Measurements from ENCODE around the gene SYNGAP1.
A peak's percentile ranks its signal among the peaks of the same experiment; 100 is the strongest.

The SYNGAP1 gene

GRCh38 chr6:33421344-33421643 lies 1.4 kb downstream of the SYNGAP1 start:
- no peak for DNase-seq (ENCODE audit: low spot score)

- no peak for DNase-seq (ENCODE audit: low spot score)
These were observed 3.9 kb downstream of the SYNGAP1 start for GRCh38 chr6:33423777-33424176.

- DNase-seq (ENCODE audit: low spot score), result no peak
These were observed 5.2 kb downstream of the SYNGAP1 start for GRCh38 chr6:33424855-33425667.

DNA sequence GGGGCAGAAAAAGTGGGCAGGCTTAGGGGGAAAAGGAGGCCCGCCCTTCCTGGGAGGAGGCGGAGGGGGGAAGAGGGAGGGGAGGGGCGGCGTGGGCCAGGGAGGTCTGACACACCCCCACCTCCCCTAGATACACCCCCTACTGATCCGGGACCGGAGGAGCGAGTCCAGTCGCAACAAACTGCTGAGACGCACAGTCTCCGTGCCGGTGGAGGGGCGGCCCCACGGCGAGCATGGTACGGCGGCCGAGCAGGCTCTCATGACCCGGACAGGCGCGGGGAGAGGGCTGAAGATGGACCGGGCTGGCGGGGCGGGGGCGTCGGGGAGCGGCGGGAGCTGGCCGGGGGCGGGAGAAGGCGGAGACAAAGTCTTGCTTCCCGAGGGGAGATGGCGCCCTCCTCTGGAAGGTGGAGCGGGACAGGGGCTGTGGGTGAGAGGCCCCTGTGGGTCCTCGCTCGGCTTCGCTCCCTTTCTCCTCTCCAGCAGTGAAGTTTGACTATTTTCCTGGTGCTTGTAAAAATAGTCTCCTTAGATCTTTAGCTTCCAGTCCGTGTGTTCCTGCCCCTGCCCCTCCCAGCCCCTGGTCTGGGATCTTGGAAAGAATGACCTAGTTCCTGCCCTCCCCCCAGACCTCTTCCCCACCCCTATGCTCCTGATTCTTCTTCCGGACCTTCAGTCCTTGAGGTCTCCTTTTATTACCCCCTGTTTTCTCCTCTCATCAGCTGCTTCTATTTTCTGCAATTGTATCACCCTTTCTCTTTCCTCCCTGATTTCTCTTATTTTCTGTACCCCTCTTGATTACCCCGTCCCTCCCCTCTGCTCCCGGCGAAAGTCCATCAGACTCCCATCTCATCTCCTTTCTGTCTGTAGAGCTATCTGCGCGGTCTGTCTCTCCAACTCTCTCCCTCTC lies 6.1 kb downstream of the SYNGAP1 start:
- DNase-seq (ENCODE audit: low spot score), result peak; percentile 73

- peak; percentile 31 for DNase-seq (ENCODE audit: low spot score)
These were observed 7.0 kb downstream of the SYNGAP1 start for GRCh38 chr6:33426590-33427511.

DNA sequence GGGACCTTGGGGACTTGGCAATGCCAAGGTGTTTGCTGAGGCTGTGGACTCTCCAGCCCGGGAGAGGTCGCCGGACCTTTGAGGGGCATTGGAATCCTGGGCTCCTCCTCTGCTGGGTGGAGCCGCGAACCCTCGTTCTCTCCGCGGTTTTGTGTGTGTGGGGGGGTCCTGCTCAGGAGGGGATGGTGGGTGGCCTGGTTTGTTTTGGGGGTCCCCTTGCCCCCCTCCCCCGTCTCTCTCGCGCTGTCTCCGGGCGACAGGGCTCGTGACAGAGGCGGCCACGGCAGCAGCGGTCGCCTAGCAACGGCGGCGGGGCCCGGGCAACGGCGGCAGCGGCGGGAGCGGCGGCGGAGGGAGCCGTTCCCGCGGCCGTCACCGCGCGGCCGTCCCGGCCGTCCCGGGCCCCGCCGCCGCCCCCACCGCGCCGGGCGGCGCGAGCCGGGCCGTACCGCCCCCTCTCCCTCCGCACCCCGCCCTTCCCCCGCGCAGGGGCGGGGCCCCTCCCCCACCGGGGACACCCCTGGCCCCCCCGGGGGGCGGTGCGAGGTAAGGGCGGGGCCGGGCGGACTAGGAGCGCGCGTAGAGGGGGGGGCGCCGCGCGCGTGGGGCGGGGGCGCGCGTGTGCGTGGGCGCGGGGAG lies 7.8 kb downstream of the SYNGAP1 start:
- DNase-seq (ENCODE audit: low spot score), result peak; percentile 78

GRCh38 chr6:33428224-33428965 lies 8.5 kb downstream of the SYNGAP1 start:
- peak; percentile 34 for DNase-seq (ENCODE audit: low spot score)

- DNase-seq (ENCODE audit: low spot score), result no peak
These were observed 9.3 kb downstream of the SYNGAP1 start for GRCh38 chr6:33428966-33429749.

- DNase-seq (ENCODE audit: low spot score), result no peak
These were observed 9.8 kb downstream of the SYNGAP1 start for GRCh38 chr6:33429750-33430052.

DNA sequence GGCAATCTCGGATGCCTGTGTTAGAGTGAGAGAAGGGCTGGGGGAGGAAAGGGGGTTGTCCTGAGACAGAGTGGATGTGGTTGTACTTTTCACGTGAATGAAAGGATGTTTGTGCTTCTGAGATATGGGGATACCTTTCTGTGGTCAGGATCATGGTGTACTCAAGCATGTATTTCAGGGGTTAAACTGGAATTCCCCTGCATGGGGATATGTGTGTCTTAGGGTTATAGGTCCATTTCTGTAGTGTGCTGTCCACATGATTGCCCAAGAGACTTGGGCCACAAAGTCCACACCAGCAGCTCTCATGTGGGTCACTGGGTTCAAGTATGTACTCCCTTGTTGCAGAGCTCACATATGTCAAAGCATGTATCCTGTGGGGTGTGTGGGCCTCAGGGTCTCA lies 10.5 kb downstream of the SYNGAP1 start:
- DNase-seq (ENCODE audit: low spot score), result no peak

GRCh38 chr6:33430991-33431879 lies 11.4 kb downstream of the SYNGAP1 start:
- no peak for DNase-seq (ENCODE audit: low spot score)

DNA sequence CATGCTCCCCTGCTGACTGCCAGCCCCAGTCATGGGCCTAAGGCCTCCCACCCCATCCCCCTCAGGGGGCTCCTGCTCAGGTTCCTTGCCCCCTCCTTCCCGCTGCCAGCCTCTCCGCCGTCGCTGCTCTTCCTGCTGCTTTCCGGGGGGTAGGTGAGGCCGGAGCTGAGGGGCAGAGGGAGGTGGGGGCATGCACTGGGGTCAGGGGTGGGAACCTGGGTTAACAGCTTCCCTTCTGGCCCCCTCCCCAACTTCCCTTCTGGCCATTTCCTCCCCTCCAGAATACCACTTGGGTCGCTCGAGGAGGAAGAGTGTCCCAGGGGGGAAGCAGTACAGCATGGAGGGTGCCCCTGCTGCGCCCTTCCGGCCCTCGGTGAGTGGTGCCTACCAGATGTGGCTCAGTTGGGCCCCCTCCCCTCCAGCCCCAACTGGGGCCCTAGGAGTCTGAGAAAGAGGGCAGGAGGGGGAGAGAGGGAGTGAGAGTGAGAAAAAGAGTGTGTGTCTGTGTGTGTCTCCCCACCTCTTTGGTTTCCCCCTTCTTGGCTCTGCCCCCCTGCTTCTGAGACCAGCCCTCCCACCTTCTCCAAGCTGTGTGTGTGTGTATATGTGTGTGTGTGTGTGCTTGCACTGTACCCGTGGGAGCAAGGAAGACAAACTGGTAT lies 12.1 kb downstream of the SYNGAP1 start:
- DNase-seq (ENCODE audit: low spot score), result no peak

DNA sequence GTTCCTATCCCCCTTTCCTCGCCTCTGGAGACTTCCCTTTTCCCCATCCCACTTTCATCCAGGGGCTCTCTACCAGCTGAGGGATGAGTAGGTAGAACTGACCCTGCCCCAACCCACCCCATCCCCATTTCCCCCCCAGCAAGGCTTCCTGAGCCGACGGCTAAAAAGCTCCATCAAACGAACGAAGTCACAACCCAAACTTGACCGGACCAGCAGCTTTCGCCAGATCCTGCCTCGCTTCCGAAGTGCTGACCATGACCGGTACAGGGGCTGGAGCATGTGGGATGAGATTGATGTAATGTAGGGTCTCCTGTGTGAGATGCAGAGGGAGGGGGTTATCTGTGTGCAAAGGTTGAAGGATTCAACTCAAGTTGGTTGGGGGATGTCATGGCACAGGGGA lies 12.7 kb downstream of the SYNGAP1 start:
- DNase-seq (ENCODE audit: low spot score), result no peak

- no peak for DNase-seq (ENCODE audit: low spot score)
These were observed 13.2 kb downstream of the SYNGAP1 start for GRCh38 chr6:33433001-33433543.

DNA sequence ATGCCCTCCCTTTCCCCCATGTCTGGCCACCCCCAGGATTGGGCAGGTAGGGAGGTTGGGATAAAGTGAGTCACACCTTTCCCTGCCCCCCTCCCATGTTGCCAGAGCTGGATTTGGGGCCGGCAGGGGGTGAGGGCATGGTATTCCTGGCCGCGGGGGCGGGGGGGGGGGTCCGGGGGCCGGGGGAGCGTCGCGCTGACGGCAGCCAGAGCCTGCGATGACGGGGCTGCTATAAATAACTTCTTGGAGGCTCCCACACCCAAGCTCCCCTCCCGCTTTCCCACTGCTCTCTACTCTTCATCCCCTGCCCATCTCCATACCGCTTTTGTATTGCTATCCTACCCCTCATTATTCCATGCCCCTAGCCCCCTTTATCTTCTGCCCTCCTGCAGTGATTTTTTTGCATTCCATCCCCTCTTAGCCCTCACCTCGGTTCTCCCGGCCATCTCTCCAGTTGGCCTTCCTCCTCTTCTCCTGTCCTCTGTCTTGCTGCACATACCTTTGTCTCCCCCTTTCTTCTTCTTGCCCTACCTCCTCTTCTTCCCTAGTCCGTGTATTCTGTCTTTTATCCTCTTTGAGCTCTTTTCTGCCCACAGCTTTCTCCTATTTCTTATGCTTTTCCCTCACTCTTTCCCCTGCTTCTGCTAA lies 13.8 kb downstream of the SYNGAP1 start:
- DNase-seq (ENCODE audit: low spot score), result no peak

DNA sequence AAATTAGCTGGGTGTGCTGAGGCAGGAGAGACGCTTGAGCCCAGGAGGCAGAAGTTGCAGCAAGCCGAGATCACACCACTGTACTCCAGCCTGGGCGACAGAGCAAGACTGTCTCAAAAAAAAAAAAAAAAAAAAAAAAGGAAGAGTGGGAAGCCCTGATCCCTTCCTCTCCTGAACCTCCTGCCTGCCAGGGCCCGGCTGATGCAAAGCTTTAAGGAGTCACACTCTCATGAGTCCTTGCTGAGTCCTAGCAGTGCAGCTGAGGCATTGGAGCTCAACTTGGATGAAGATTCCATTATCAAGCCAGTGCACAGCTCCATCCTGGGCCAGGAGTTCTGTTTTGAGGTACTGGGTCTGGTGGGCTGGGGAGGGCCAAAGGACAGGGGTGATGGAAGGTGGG lies 15.1 kb downstream of the SYNGAP1 start:
- no peak for DNase-seq (ENCODE audit: low spot score)

GRCh38 chr6:33437666-33438065 lies 17.8 kb downstream of the SYNGAP1 start:
- DNase-seq (ENCODE audit: low spot score), result no peak

All from hematopoietic multipotent progenitor cell treated with erythropoietin and hydrocortisone succinate and interleukin-3 and kit ligand, for 17 days (in vitro differentiated cells).